GM18951 (cell line): ENCODE measurements around the gene SLC17A3.

ENCODE experiments used
- POLR2A ChIP-seq: IDR thresholded peaks from 4 replicates; pipeline ENCODE4 v1.6.1; 2011; ENCODE audit warnings: mild to moderate bottlenecking; ENCODE audit not compliant: insufficient read length, insufficient read depth; ENCODE audit errors: extremely low read depth
- in situ Hi-C: fragments of 300-500 bp; cut with MboI; formaldehyde crosslinking; loops from one replicate; pipeline ENCODE4 v1.12.0; 2022; ENCODE audit warnings: low sequenced_read_pairs, mixed read lengths, inconsistent platforms; ENCODE audit not compliant: unreplicated experiment

SLC17A3 gene

DNA sequence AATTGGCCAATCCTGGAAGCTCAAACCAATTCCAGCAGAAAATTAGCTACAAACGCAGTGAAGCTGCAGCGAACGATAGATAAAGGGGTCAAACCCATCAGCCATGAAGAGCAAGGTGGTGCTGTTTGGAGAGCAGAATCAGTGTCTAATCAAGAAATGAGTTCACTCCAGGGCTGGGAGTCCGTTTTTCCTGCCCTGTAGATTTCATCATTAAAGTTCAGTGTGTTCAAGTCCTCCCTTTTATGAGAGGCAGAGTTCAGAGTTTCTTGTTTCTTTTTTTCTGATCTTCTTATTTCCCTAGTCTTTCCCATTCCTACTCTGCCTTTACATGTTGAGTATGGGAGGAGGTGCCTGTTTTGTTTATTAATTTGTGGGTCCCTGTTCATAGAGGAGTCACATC is 72.6 kb downstream of the SLC17A3 start:
- in situ Hi-C loops = no loop called here
- no peak for TF ChIP-seq POLR2A
